Measurements from ENCODE around the gene TGFB3. TPM values are rescaled to one million over a fixed set of nuclear protein-coding genes. Genes with fewer than 3 reads are reported as not detected.

The TGFB3 gene
- total RNA-seq: 10 to 100 TPM; 17.5 to 99.1 TPM

- peak; percentile 87 for DNase-seq (ENCODE audit: low spot score)
- Histone ChIP-seq H3K27me3 (no peaks in the 10 kb centered on the region), H3K27ac (peak within 1 kb of the TSS; percentile 97 to 99), H3K4me1 (peaks cover 0 to 65% of the 10 kb centered on the region in 2 donors), H3K4me3 (peak within 1 kb of the TSS; percentile 69 to 72), H3K9me3 (no peaks in the 10 kb centered on the region), H3K36me3 (no peaks in the 10 kb centered on the region)
- peak in 1 of 2 donors; percentile 17 for TF ChIP-seq CTCF (IDR thresholded peaks at IDR 0.05)
Measured at GRCh38 chr14:75981426-75982265, at the start of gene TGFB3. Gene TGFB3 (minus strand): TSS chr14:75981995. CDS start chr14:75980893, 1,102 bp downstream.

GRCh38 chr14:76024211-76024907 lies 42.6 kb upstream of the TGFB3 start:
- H3K36me3 ChIP-seq: peaks cover 19% of the 10 kb centered on the region
- H3K27me3 ChIP-seq: no peaks in the 10 kb centered on the region
- no peak for TF ChIP-seq CTCF (IDR thresholded peaks at IDR 0.05)
- H3K4me3 ChIP-seq: no peak overlapping the region
- DNase-seq (ENCODE audit: low spot score): no peak
- H3K4me1 ChIP-seq: no peaks in the 10 kb centered on the region
- peak overlapping the region in 1 of 2 donors; percentile 75 for H3K27ac ChIP-seq
- H3K9me3 ChIP-seq: peaks cover 0 to 9% of the 10 kb centered on the region in 2 donors

- peaks cover 0 to 15% of the 10 kb centered on the region in 2 donors for H3K9me3 ChIP-seq
- TF ChIP-seq CTCF (IDR thresholded peaks at IDR 0.05): no peak
- peak overlapping the region in 1 of 2 donors; percentile 75 for H3K27ac ChIP-seq
- H3K27me3 ChIP-seq: no peaks in the 10 kb centered on the region
- H3K4me1 ChIP-seq: no peaks in the 10 kb centered on the region
- no peak for DNase-seq (ENCODE audit: low spot score)
- peaks cover 25% of the 10 kb centered on the region for H3K36me3 ChIP-seq
- H3K4me3 ChIP-seq: no peak overlapping the region
Measured at GRCh38 chr14:76023757-76024156, 42.0 kb upstream of the TGFB3 start.

GRCh38 chr14:76022991-76023390 lies 41.2 kb upstream of the TGFB3 start:
- no peaks in the 10 kb centered on the region for H3K4me1 ChIP-seq
- H3K4me3 ChIP-seq: no peak overlapping the region
- no peak for TF ChIP-seq CTCF (IDR thresholded peaks at IDR 0.05)
- peak overlapping the region in 1 of 2 donors; percentile 75 for H3K27ac ChIP-seq
- peaks cover 0 to 15% of the 10 kb centered on the region in 2 donors for H3K9me3 ChIP-seq
- H3K27me3 ChIP-seq: no peaks in the 10 kb centered on the region
- no peak for DNase-seq (ENCODE audit: low spot score)
- peaks cover 28% of the 10 kb centered on the region for H3K36me3 ChIP-seq

- DNase-seq (ENCODE audit: low spot score): no peak
- no peak for TF ChIP-seq CTCF (IDR thresholded peaks at IDR 0.05)
- Histone ChIP-seq H3K36me3 (peaks cover 34% of the 10 kb centered on the region), H3K27ac (no peak overlapping the region), H3K4me3 (no peak overlapping the region), H3K4me1 (no peaks in the 10 kb centered on the region), H3K27me3 (no peaks in the 10 kb centered on the region), H3K9me3 (peaks cover 0 to 15% of the 10 kb centered on the region in 2 donors)
Measured at GRCh38 chr14:76019676-76020075, 37.9 kb upstream of the TGFB3 start.
